NCI-H2029 treated with DMSO at 0.1 percent for 48 hours (cell line): ENCODE measurements around the gene FANCI.
"Not testable (repeated sequence)": the region's sequence is repeated elsewhere in the genome, so short reads cannot be mapped to it uniquely, and the experiment has no call there.

Experiments
- DNase-seq: peaks from one replicate; lab custom pipeline; 2025; lab: John Stamatoyannopoulos, UW

FANCI gene

GRCh38 chr15:89225588-89225987 is 18.2 kb upstream of the FANCI start:
- DNase-seq = no peak

GRCh38 chr15:89226359-89227221 is 17.2 kb upstream of the FANCI start:
- no peak for DNase-seq

- DNase-seq = no peak
Observed at GRCh38 chr15:89227425-89227824, 16.4 kb upstream of the FANCI start.

- DNase-seq = no peak
Observed at GRCh38 chr15:89230277-89230676, 13.5 kb upstream of the FANCI start.

- DNase-seq = no peak
Observed at GRCh38 chr15:89231832-89232231, 11.9 kb upstream of the FANCI start.

- DNase-seq = not testable (repeated sequence)
Observed at GRCh38 chr15:89239883-89240810, 3.6 kb upstream of the FANCI start.

GRCh38 chr15:89243046-89243690 is 611 bp upstream of the FANCI start:
- no peak for DNase-seq

GRCh38 chr15:89244574-89244903 is 760 bp downstream of the FANCI start:
- no peak for DNase-seq

- DNase-seq = no peak
Observed at GRCh38 chr15:89247446-89247845, 3.7 kb downstream of the FANCI start.

- no peak for DNase-seq
Observed at GRCh38 chr15:89248584-89248983, 4.8 kb downstream of the FANCI start.

- not testable (repeated sequence) for DNase-seq
Observed at GRCh38 chr15:89250142-89250541, 6.4 kb downstream of the FANCI start.

- DNase-seq = not testable (repeated sequence)
Observed at GRCh38 chr15:89277281-89277680, 33.5 kb downstream of the FANCI start.

GRCh38 chr15:89278307-89278706 is 34.5 kb downstream of the FANCI start:
- no peak for DNase-seq

GRCh38 chr15:89282631-89283030 is 38.9 kb downstream of the FANCI start:
- DNase-seq = no peak

- DNase-seq = no peak
Observed at GRCh38 chr15:89283201-89283600, 39.4 kb downstream of the FANCI start.

GRCh38 chr15:89291934-89292438 is 48.2 kb downstream of the FANCI start:
- no peak for DNase-seq

- no peak for DNase-seq
Observed at GRCh38 chr15:89293012-89293411, 49.2 kb downstream of the FANCI start.

- peak; percentile 0 for DNase-seq
Observed at GRCh38 chr15:89299896-89300295, 56.1 kb downstream of the FANCI start.

GRCh38 chr15:89301304-89302089 is 57.7 kb downstream of the FANCI start:
- DNase-seq = no peak

GRCh38 chr15:89303986-89304385 is 60.2 kb downstream of the FANCI start:
- DNase-seq = no peak

GRCh38 chr15:89305395-89305794 is 61.6 kb downstream of the FANCI start:
- no peak for DNase-seq
